K562 (cell line): ENCODE results near the gene SPINK5. TPM values are rescaled to one million over a fixed set of nuclear protein-coding genes. Genes with fewer than 3 reads are reported as not detected.

Source experiments
- ARID3A ChIP-seq: IDR thresholded peaks from 2 replicates; pipeline ENCODE4 v1.6.1; 2012; ENCODE audit warnings: low read depth, low read length, improper control_type of control experiment, borderline replicate concordance
- CEBPZ ChIP-seq: fragments of 150-350 bp; IDR thresholded peaks from 2 replicates; pipeline ENCODE4 v1.6.1; 2014; ENCODE audit warnings: low read depth, mild to moderate bottlenecking, low read length, borderline replicate concordance
- CTCFL ChIP-seq: IDR thresholded peaks from 2 replicates; pipeline ENCODE4 v1.6.1; 2011; ENCODE audit warnings: borderline replicate concordance, low read depth, mild to moderate bottlenecking, moderate library complexity, low read length; ENCODE audit not compliant: insufficient read depth, poor library complexity, severe bottlenecking
- NUFIP1 ChIP-seq: fragments of 450-650 bp; IDR thresholded peaks from 2 replicates; pipeline ENCODE4 v1.6.1; 2018; ENCODE audit not compliant: partially characterized antibody
- polyA plus RNA-seq, 8 experiments: library from polyadenylated mRNA; depleted of rRNA in 4 of 8; stranded (reverse) in 5 of 8; unstranded in 3 of 8; fragments of >200 nt; fragmentation: Nextera tagmentation in 2 of 8; fragmentation: Illumina TruSeq in 1 of 8; extraction: Ambion mirVana in 2 of 8; extraction: Trizol in 1 of 8; gene quantifications; 2 replicates each; pipeline versions ENCODE4 v1.2.1 to v1.2.3, GENCODE V29; 2011 to 2014; ENCODE audit warnings: inconsistent platforms in 1 of 8, missing spikeins in 1 of 8
- total RNA-seq, 7 experiments: library from RNA; depleted of rRNA in 6 of 7; stranded (reverse); fragments of >200 nt in 6 of 7; fragmentation: Illumina TruSeq in 2 of 7; extraction: Trizol in 2 of 7; gene quantifications; 2 replicates each; pipeline versions ENCODE4 v1.2.1 to v1.2.3, GENCODE V29; 2011 to 2021; ENCODE audit warnings: low replicate concordance in 1 of 7
- TF ChIP-seq, protein P1 (sequence below): fragments of 450-650 bp; formaldehyde crosslinking; IDR thresholded peaks from 2 replicates; pipeline ENCODE4 v1.4.0; 2020; ENCODE audit warnings: mild to moderate bottlenecking, moderate library complexity

SPINK5 gene
- total and polyA plus RNA-seq, 9 of the 15 experiments (the other 6 are each of a cell fraction or from before 2014, with no cell fraction given), result 0.07 to 0.68 (median 0.16) TPM; not detected in 1

DNA sequence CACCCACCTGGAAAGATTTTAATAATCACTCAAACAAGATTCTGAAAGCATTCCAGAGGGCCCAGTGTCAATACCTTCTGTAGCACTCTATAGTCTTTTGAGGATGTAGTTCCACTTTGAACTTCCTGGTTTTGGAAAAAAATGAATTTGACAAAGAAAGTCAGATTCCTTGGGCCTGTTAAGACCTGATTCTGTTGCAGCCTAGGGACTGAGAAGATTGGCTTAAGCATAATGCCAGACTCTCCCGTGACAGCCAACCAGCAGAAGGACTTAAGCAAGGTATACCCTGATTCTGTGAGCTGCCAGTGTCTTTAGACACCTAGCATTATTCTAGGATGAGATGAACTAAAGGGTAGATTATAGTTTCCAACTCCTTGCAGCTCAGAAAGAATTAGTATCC lies 6.8 kb downstream of the SPINK5 start (continued):
- TF ChIP-seq CEBPZ (no peak), NUFIP1 (no peak), ARID3A (no peak), CTCFL (no peak)
- TF ChIP-seq, protein P1, sequence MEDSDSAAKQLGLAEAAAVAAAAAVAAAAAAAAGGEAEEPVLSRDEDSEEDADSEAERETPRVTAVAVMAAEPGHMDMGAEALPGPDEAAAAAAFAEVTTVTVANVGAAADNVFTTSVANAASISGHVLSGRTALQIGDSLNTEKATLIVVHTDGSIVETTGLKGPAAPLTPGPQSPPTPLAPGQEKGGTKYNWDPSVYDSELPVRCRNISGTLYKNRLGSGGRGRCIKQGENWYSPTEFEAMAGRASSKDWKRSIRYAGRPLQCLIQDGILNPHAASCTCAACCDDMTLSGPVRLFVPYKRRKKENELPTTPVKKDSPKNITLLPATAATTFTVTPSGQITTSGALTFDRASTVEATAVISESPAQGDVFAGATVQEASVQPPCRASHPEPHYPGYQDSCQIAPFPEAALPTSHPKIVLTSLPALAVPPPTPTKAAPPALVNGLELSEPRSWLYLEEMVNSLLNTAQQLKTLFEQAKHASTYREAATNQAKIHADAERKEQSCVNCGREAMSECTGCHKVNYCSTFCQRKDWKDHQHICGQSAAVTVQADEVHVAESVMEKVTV (CRISPR knock-in tag), result no peak
